ENCODE results near the gene CNKSR2.
"Not testable (repeated sequence)": the region's sequence is repeated elsewhere in the genome, so short reads cannot be mapped to it uniquely, and the experiment has no call there.

Gene CNKSR2

GRCh38 chrX:21524008-21524407, 149.8 kb downstream of the CNKSR2 start:
- Histone ChIP-seq H3K9me3 (replicated peaks; ENCODE audit: insufficient read depth, low read length) (no peaks in the 10 kb centered on the region), H3K79me2 (ENCODE audit: low read length) (no peaks in the 10 kb centered on the region), H3K36me3 (replicated peaks; ENCODE audit: insufficient read depth, low read length) (no peaks in the 10 kb centered on the region), H3K27ac (ENCODE audit: low read length) (no peak overlapping the region), H3K9ac (ENCODE audit: low read length) (no peak overlapping the region), H3K4me3 (ENCODE audit: low read length) (no peak overlapping the region), H2AFZ (ENCODE audit: low read length) (no peak overlapping the region), H4K20me1 (ENCODE audit: insufficient read depth, low read length) (no peaks in the 10 kb centered on the region), H3K4me2 (ENCODE audit: low read depth, low read length) (no peak overlapping the region), H3K27me3 (replicated peaks; ENCODE audit: insufficient read depth, low read length) (no peaks in the 10 kb centered on the region), H3K4me1 (ENCODE audit: low read length) (no peaks in the 10 kb centered on the region), H3K9me2 (replicated peaks; ENCODE audit: insufficient read depth, low read length) (no peaks in the 10 kb centered on the region), H3F3A (ENCODE audit: insufficient read depth, low read length) (no peaks in the 10 kb centered on the region)
- TF ChIP-seq CTCF (IDR thresholded peaks at IDR 0.05; ENCODE audit: low read length) (no peak), EZH2phosphoT487 (IDR thresholded peaks at IDR 0.05; ENCODE audit: low read length) (no peak), EZH2 (optimal IDR thresholded peaks at IDR 0.05; ENCODE audit: low read depth, low read length) (no peak)
- DNase-seq: no peak

- H3K4me3 ChIP-seq (ENCODE audit: low read length): no peak overlapping the region
- no peaks in the 10 kb centered on the region for H3K9me3 ChIP-seq (replicated peaks; ENCODE audit: insufficient read depth, low read length)
- H3K9me2 ChIP-seq (replicated peaks; ENCODE audit: insufficient read depth, low read length): no peaks in the 10 kb centered on the region
- H2AFZ ChIP-seq (ENCODE audit: low read length): no peak overlapping the region
- H3K4me1 ChIP-seq (ENCODE audit: low read length): no peaks in the 10 kb centered on the region
- TF ChIP-seq EZH2 (optimal IDR thresholded peaks at IDR 0.05; ENCODE audit: low read depth, low read length) (no peak), CTCF (IDR thresholded peaks at IDR 0.05; ENCODE audit: low read length) (no peak), EZH2phosphoT487 (IDR thresholded peaks at IDR 0.05; ENCODE audit: low read length) (no peak)
- no peaks in the 10 kb centered on the region for H3K27me3 ChIP-seq (replicated peaks; ENCODE audit: insufficient read depth, low read length)
- no peak overlapping the region for H3K27ac ChIP-seq (ENCODE audit: low read length)
- no peaks in the 10 kb centered on the region for H3F3A ChIP-seq (ENCODE audit: insufficient read depth, low read length)
- H3K4me2 ChIP-seq (ENCODE audit: low read depth, low read length): no peak overlapping the region
- H3K79me2 ChIP-seq (ENCODE audit: low read length): no peaks in the 10 kb centered on the region
- no peak for DNase-seq
- no peaks in the 10 kb centered on the region for H3K36me3 ChIP-seq (replicated peaks; ENCODE audit: insufficient read depth, low read length)
- H4K20me1 ChIP-seq (ENCODE audit: insufficient read depth, low read length): no peaks in the 10 kb centered on the region
- H3K9ac ChIP-seq (ENCODE audit: low read length): no peak overlapping the region
Observed at GRCh38 chrX:21528076-21528475, 153.9 kb downstream of the CNKSR2 start.

- Histone ChIP-seq H3K9me2 (replicated peaks; ENCODE audit: insufficient read depth, low read length) (no peaks in the 10 kb centered on the region), H3K27ac (ENCODE audit: low read length) (no peak overlapping the region), H3K36me3 (replicated peaks; ENCODE audit: insufficient read depth, low read length) (no peaks in the 10 kb centered on the region), H3K79me2 (ENCODE audit: low read length) (no peaks in the 10 kb centered on the region), H3K27me3 (replicated peaks; ENCODE audit: insufficient read depth, low read length) (no peaks in the 10 kb centered on the region), H3F3A (ENCODE audit: insufficient read depth, low read length) (no peaks in the 10 kb centered on the region), H3K9me3 (replicated peaks; ENCODE audit: insufficient read depth, low read length) (no peaks in the 10 kb centered on the region), H4K20me1 (ENCODE audit: insufficient read depth, low read length) (no peaks in the 10 kb centered on the region), H2AFZ (ENCODE audit: low read length) (no peak overlapping the region), H3K4me1 (ENCODE audit: low read length) (no peaks in the 10 kb centered on the region), H3K4me2 (ENCODE audit: low read depth, low read length) (no peak overlapping the region), H3K4me3 (ENCODE audit: low read length) (no peak overlapping the region), H3K9ac (ENCODE audit: low read length) (no peak overlapping the region)
- no peak for DNase-seq
- TF ChIP-seq EZH2 (optimal IDR thresholded peaks at IDR 0.05; ENCODE audit: low read depth, low read length) (no peak), CTCF (IDR thresholded peaks at IDR 0.05; ENCODE audit: low read length) (no peak), EZH2phosphoT487 (IDR thresholded peaks at IDR 0.05; ENCODE audit: low read length) (no peak)
Observed at GRCh38 chrX:21529771-21530170, 155.6 kb downstream of the CNKSR2 start.

- H2AFZ ChIP-seq (ENCODE audit: low read length); H3K79me2 ChIP-seq (ENCODE audit: low read length); DNase-seq; H3K4me3 ChIP-seq (ENCODE audit: low read length); H3K9me3 ChIP-seq (replicated peaks; ENCODE audit: insufficient read depth, low read length); H3K27ac ChIP-seq (ENCODE audit: low read length); H3K27me3 ChIP-seq (replicated peaks; ENCODE audit: insufficient read depth, low read length); H3F3A ChIP-seq (ENCODE audit: insufficient read depth, low read length); H3K9me2 ChIP-seq (replicated peaks; ENCODE audit: insufficient read depth, low read length); H4K20me1 ChIP-seq (ENCODE audit: insufficient read depth, low read length); H3K9ac ChIP-seq (ENCODE audit: low read length); H3K36me3 ChIP-seq (replicated peaks; ENCODE audit: insufficient read depth, low read length); H3K4me1 ChIP-seq (ENCODE audit: low read length); H3K4me2 ChIP-seq (ENCODE audit: low read depth, low read length): not testable (repeated sequence)
Observed at GRCh38 chrX:21544642-21545041, 170.4 kb downstream of the CNKSR2 start.
